Ectodermal cell (in vitro differentiated cells): ENCODE data around the gene DNAL4.

Experiments used
- H3K27ac ChIP-seq: 2 replicates; pipeline ENCODE4 v1.7.0; 2013; ENCODE audit warnings: mild to moderate bottlenecking, low read depth, low read length; ENCODE audit not compliant: insufficient read depth, poor library complexity, severe bottlenecking
- H3K27me3 ChIP-seq: 2 replicates; pipeline ENCODE4 v1.7.0; 2013; ENCODE audit warnings: mild to moderate bottlenecking, low read length; ENCODE audit not compliant: insufficient read depth, control insufficient read depth, poor library complexity, severe bottlenecking
- H3K36me3 ChIP-seq: one replicate; pipeline ENCODE4 v1.7.0; 2013; ENCODE audit warnings: low read length; ENCODE audit not compliant: control insufficient read depth, insufficient read depth
- H3K4me1 ChIP-seq: one replicate; pipeline ENCODE4 v1.7.0; 2013; ENCODE audit warnings: low read length; ENCODE audit not compliant: control insufficient read depth, insufficient read depth
- H3K4me3 ChIP-seq: 2 replicates; pipeline ENCODE4 v1.7.0; 2013; ENCODE audit warnings: low read depth, low read length, control low read depth; ENCODE audit not compliant: insufficient read depth
- H3K9me3 ChIP-seq: 2 replicates; pipeline ENCODE4 v1.7.0; 2013; ENCODE audit warnings: mild to moderate bottlenecking, low read length, moderate library complexity; ENCODE audit not compliant: control insufficient read depth
- WGBS, 2 experiments: methylation state at CpG; one replicate each; pipeline ENCODE4 v1.1.7; 2013; ENCODE audit warnings: missing lambda C conversion rate in 2 of 2; 5-methylcytosine and 5-hydroxymethylcytosine counted together

Gene DNAL4

GRCh38 chr22:38834215-38834953 is 40.4 kb upstream of the DNAL4 start:
- Histone ChIP-seq H3K4me1 (no peaks in the 10 kb centered on the region), H3K9me3 (no peaks in the 10 kb centered on the region), H3K36me3 (no peaks in the 10 kb centered on the region), H3K4me3 (no peak overlapping the region), H3K27me3 (peaks cover 10% of the 10 kb centered on the region), H3K27ac (no peak overlapping the region)
- 89 to 91% methylated on average over 13 of the region's 13 CpGs for WGBS, 2 experiments

GRCh38 chr22:38833061-38833460 is 39.1 kb upstream of the DNAL4 start:
- WGBS, 2 experiments, result 83 to 93% methylated on average over 3 of the region's 3 CpGs

GRCh38 chr22:38832005-38832978 is 38.3 kb upstream of the DNAL4 start:
- H3K36me3 ChIP-seq, result no peaks in the 10 kb centered on the region
- no peak overlapping the region for H3K27ac ChIP-seq
- 85% methylated on average over 30 of the region's 30 CpGs for WGBS, 2 experiments
- no peak overlapping the region for H3K4me3 ChIP-seq
- H3K27me3 ChIP-seq, result peaks cover 10% of the 10 kb centered on the region
- H3K9me3 ChIP-seq, result no peaks in the 10 kb centered on the region
- H3K4me1 ChIP-seq, result no peaks in the 10 kb centered on the region

More at GRCh38 chr22:38833061-38833460, 39.1 kb upstream of the DNAL4 start:
- no peaks in the 10 kb centered on the region for H3K9me3 ChIP-seq
- H3K27me3 ChIP-seq, result peaks cover 10% of the 10 kb centered on the region
- no peak overlapping the region for H3K27ac ChIP-seq
- no peaks in the 10 kb centered on the region for H3K36me3 ChIP-seq
- no peak overlapping the region for H3K4me3 ChIP-seq
- H3K4me1 ChIP-seq, result no peaks in the 10 kb centered on the region

- peaks cover 10% of the 10 kb centered on the region for H3K27me3 ChIP-seq
- no peak overlapping the region for H3K4me3 ChIP-seq
- H3K27ac ChIP-seq, result no peak overlapping the region
- H3K4me1 ChIP-seq, result no peaks in the 10 kb centered on the region
- 93 to 95% methylated on average over 16 of the region's 16 CpGs for WGBS, 2 experiments
- H3K9me3 ChIP-seq, result no peaks in the 10 kb centered on the region
- H3K36me3 ChIP-seq, result no peaks in the 10 kb centered on the region
Observed at GRCh38 chr22:38831166-38831945, 37.4 kb upstream of the DNAL4 start.

GRCh38 chr22:38830845-38831108 is 36.8 kb upstream of the DNAL4 start:
- H3K4me1 ChIP-seq, result no peaks in the 10 kb centered on the region
- 87 to 90% methylated on average over 7 of the region's 7 CpGs for WGBS, 2 experiments
- H3K27me3 ChIP-seq, result peaks cover 4% of the 10 kb centered on the region
- H3K36me3 ChIP-seq, result no peaks in the 10 kb centered on the region
- H3K9me3 ChIP-seq, result no peaks in the 10 kb centered on the region
- no peak overlapping the region for H3K27ac ChIP-seq
- no peak overlapping the region for H3K4me3 ChIP-seq

- no peak overlapping the region for H3K27ac ChIP-seq
- H3K27me3 ChIP-seq, result no peaks in the 10 kb centered on the region
- H3K9me3 ChIP-seq, result no peaks in the 10 kb centered on the region
- H3K4me1 ChIP-seq, result no peaks in the 10 kb centered on the region
- no peak overlapping the region for H3K4me3 ChIP-seq
- H3K36me3 ChIP-seq, result no peaks in the 10 kb centered on the region
- 92% methylated on average over 17 of the region's 17 CpGs for WGBS, 2 experiments
Observed at GRCh38 chr22:38830026-38830844, 36.3 kb upstream of the DNAL4 start.

- Histone ChIP-seq H3K27me3 (no peaks in the 10 kb centered on the region), H3K27ac (no peak overlapping the region), H3K36me3 (no peaks in the 10 kb centered on the region), H3K4me1 (no peaks in the 10 kb centered on the region), H3K4me3 (no peak overlapping the region), H3K9me3 (no peaks in the 10 kb centered on the region)
- WGBS, 2 experiments, result 81 to 82% methylated on average over 4 of the region's 4 CpGs
Observed at GRCh38 chr22:38829485-38829884, 35.5 kb upstream of the DNAL4 start.

GRCh38 chr22:38828616-38829205 is 34.8 kb upstream of the DNAL4 start:
- Histone ChIP-seq H3K4me3 (no peak overlapping the region), H3K27me3 (no peaks in the 10 kb centered on the region), H3K27ac (no peak overlapping the region), H3K4me1 (no peaks in the 10 kb centered on the region), H3K9me3 (no peaks in the 10 kb centered on the region), H3K36me3 (no peaks in the 10 kb centered on the region)
- WGBS, 2 experiments, result 78 to 81% methylated on average over 10 of the region's 10 CpGs

GRCh38 chr22:38828191-38828590 is 34.2 kb upstream of the DNAL4 start:
- Histone ChIP-seq H3K9me3 (no peaks in the 10 kb centered on the region), H3K27me3 (no peaks in the 10 kb centered on the region), H3K27ac (no peak overlapping the region), H3K36me3 (no peaks in the 10 kb centered on the region), H3K4me3 (no peak overlapping the region), H3K4me1 (no peaks in the 10 kb centered on the region)
- WGBS, 2 experiments, result 62 to 68% methylated on average over 11 of the region's 11 CpGs
